Stimulated activated memory B cell treated with anti-CD40 and anti-IgM and Interleukin-4, amounts not matched to agents 10 μg/mL and 1 μg/mL and 100 μg/mL, for 72 hours (primary cell): ENCODE measurements around the gene SLC35C1.
A peak's percentile ranks its signal among the peaks of the same experiment; 100 is the strongest.
"Not testable (repeated sequence)": the region's sequence is repeated elsewhere in the genome, so short reads cannot be mapped to it uniquely, and the experiment has no call there.

Source experiments
- ATAC-seq: fragments of 150-1000 bp; cut with Tn5 transposase; 2 replicates; pipeline ENCODE4 v1.10.0; 2021
- H3K27ac Mint-ChIP-seq: one replicate; pipeline ENCODE4 v1.8.0; 2022; ENCODE audit warnings: mild to moderate bottlenecking, mixed read lengths
- H3K27me3 Mint-ChIP-seq: one replicate; pipeline ENCODE4 v1.8.0; 2022; ENCODE audit warnings: mixed read lengths
- H3K36me3 Mint-ChIP-seq: one replicate; pipeline ENCODE4 v1.8.0; 2022; ENCODE audit warnings: mixed read lengths
- H3K4me1 Mint-ChIP-seq: one replicate; pipeline ENCODE4 v1.8.0; 2022; ENCODE audit warnings: mixed read lengths
- H3K4me3 Mint-ChIP-seq: one replicate; pipeline ENCODE4 v1.8.0; 2022; ENCODE audit warnings: mild to moderate bottlenecking, moderate library complexity, mixed read lengths
- H3K9me3 Mint-ChIP-seq: one replicate; pipeline ENCODE4 v1.8.0; 2022; ENCODE audit warnings: mixed read lengths

Gene SLC35C1

GRCh38 chr11:45812581-45813548, 7.9 kb downstream of the SLC35C1 start:
- Mint-ChIP-seq H3K4me1 (peaks cover 48% of the 10 kb centered on the region), H3K27ac (peak overlapping the region; percentile 42), H3K4me3 (no peak overlapping the region), H3K9me3 (no peaks in the 10 kb centered on the region), H3K36me3 (peaks cover 28% of the 10 kb centered on the region), H3K27me3 (no peaks in the 10 kb centered on the region)
- no peak for ATAC-seq

- Mint-ChIP-seq H3K27me3 (no peaks in the 10 kb centered on the region), H3K4me1 (peaks cover 37% of the 10 kb centered on the region), H3K27ac (no peak overlapping the region), H3K4me3 (no peak overlapping the region), H3K9me3 (no peaks in the 10 kb centered on the region), H3K36me3 (peaks cover 6% of the 10 kb centered on the region)
- ATAC-seq, result no peak
Observed at GRCh38 chr11:45815747-45816146, 10.8 kb downstream of the SLC35C1 start.

DNA sequence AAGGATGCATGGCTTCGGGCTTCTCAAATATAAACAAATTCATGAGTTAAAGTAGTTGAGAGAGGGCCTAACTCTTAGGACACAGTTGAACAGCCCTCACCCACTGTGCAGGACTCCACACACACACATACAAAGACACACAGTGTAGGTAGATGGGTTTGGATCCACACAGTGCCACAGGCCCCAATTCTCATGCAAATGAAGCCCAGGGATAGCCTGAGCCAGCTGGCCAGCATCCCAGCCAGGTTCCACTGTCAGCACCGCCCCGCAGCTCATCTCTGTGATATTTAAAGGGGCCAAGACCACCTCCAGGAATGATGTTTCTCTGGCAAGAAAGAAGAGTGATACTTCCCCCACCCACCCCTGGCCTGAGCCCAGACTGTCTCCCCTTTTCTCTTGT, 11.7 kb downstream of the SLC35C1 start:
- peak; percentile 9 for ATAC-seq
- no peaks in the 10 kb centered on the region for H3K36me3 Mint-ChIP-seq
- no peaks in the 10 kb centered on the region for H3K9me3 Mint-ChIP-seq
- no peak overlapping the region for H3K4me3 Mint-ChIP-seq
- H3K4me1 Mint-ChIP-seq, result peaks cover 37% of the 10 kb centered on the region
- H3K27ac Mint-ChIP-seq, result peak overlapping the region; percentile 89
- H3K27me3 Mint-ChIP-seq, result no peaks in the 10 kb centered on the region

DNA sequence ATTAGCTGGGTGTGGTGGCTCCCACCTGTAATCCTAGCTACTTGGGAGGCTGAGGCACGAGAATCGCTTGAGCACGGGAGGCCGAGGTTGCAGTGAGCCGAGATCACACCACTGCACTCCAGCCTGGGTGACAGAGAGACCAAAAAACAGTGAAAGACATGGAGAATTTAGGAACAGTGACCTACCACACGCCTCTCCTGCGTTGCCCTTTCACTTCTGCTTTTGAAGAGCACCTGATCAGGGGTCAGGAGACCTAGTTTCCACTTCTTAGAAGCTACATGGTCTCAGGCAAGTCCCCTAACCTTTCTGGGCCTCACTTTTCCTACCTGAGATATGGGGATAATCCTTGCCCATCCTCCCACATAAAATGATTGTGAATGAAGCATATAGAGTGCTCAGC, 12.2 kb downstream of the SLC35C1 start:
- Mint-ChIP-seq H3K4me1 (peaks cover 37% of the 10 kb centered on the region), H3K4me3 (peak overlapping the region; percentile 1), H3K36me3 (no peaks in the 10 kb centered on the region), H3K27me3 (no peaks in the 10 kb centered on the region), H3K9me3 (no peaks in the 10 kb centered on the region), H3K27ac (peak overlapping the region; percentile 89)
- ATAC-seq, result peak; percentile 84

DNA sequence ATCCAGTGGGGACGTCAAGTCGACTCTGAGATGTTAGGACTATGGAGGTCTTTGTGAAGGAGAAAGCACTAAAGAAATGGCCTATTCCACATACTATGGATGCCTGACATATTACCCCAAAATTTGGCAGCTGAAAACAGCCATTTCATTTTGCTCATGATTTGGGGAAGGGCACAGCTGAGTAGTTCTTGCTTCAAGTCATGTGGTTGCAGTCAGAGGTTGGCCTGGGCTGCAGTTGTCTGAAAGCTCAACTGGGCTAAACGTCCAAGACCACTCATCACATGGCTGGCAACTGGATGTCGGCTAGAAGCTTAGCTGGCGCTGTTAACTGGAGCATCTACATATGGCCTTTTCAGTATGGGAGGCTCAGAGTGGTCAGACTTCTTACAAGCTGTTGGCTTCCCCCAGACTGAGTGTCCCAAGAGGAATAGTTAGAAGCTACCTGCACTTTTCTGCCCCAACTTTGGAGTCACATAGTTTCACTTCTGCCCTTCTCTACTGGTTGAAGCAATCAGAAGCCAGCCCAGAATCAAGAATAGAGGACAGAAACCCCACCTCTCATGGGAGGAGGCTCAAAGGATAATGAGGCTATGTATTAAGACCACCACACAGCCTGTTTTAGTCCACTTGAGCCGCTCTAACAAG, 14.1 kb downstream of the SLC35C1 start:
- Mint-ChIP-seq H3K27me3 (no peaks in the 10 kb centered on the region), H3K27ac (peak overlapping the region; percentile 89), H3K4me1 (peaks cover 43% of the 10 kb centered on the region), H3K9me3 (no peaks in the 10 kb centered on the region), H3K4me3 (no peak overlapping the region), H3K36me3 (no peaks in the 10 kb centered on the region)
- peak; percentile 82 for ATAC-seq

GRCh38 chr11:45820211-45820857, 15.4 kb downstream of the SLC35C1 start:
- Mint-ChIP-seq H3K4me3 (no peak overlapping the region), H3K9me3 (no peaks in the 10 kb centered on the region), H3K4me1 (peaks cover 43% of the 10 kb centered on the region), H3K36me3 (no peaks in the 10 kb centered on the region), H3K27me3 (no peaks in the 10 kb centered on the region), H3K27ac (no peak overlapping the region)
- no peak for ATAC-seq

DNA sequence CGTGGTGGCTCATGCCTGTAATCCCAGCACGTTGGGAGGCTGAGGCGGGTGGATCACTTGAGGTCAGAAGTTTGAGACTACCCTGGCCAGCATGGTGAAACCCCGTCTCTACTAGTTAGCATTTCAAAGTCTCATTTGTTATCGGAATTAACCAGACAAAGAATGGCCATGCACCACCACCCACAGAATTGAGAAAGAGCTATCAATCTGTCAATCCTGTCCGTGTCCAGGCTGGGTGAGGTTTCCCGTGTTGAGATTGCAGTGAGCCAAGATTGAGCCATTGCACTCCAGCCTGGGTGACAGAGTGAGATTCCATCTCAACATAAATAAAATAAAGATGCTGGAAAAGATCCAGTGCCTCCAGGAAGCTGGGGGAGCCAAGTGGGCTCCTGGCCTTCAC, 21.5 kb downstream of the SLC35C1 start:
- not testable (repeated sequence) for H3K27ac Mint-ChIP-seq, H3K4me3 Mint-ChIP-seq, H3K36me3 Mint-ChIP-seq, H3K4me1 Mint-ChIP-seq, H3K9me3 Mint-ChIP-seq, ATAC-seq
- peaks cover 23% of the 10 kb centered on the region for H3K27me3 Mint-ChIP-seq

DNA sequence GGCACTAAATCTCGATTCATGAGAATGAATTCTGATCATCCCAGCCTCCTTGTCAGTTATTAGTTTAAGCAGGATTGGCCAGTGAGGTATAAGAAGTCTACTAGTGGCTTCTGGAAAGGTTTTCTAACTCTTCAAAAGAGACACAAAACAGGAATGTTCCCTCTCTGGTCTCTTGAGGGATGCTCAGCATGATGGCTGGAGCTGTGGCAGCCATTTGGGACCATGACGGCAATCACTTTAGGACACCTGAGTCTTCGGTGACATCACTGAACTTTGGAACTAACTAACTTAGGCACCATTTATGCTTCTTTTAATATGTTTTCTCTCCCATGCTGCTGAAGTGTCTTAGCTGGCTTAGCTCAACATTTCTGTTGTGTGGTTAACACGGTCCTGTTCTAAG, 22.2 kb downstream of the SLC35C1 start:
- no peak for ATAC-seq
- Mint-ChIP-seq H3K27me3 (peaks cover 23% of the 10 kb centered on the region), H3K4me1 (peaks cover 10% of the 10 kb centered on the region), H3K36me3 (no peaks in the 10 kb centered on the region), H3K4me3 (no peak overlapping the region), H3K9me3 (no peaks in the 10 kb centered on the region), H3K27ac (no peak overlapping the region)

- Mint-ChIP-seq H3K9me3 (no peaks in the 10 kb centered on the region), H3K36me3 (no peaks in the 10 kb centered on the region), H3K27me3 (peaks cover 32% of the 10 kb centered on the region), H3K4me3 (no peak overlapping the region), H3K4me1 (peaks cover under 1% of the 10 kb centered on the region), H3K27ac (no peak overlapping the region)
- no peak for ATAC-seq
Observed at GRCh38 chr11:45828996-45829395, 24.0 kb downstream of the SLC35C1 start.

DNA sequence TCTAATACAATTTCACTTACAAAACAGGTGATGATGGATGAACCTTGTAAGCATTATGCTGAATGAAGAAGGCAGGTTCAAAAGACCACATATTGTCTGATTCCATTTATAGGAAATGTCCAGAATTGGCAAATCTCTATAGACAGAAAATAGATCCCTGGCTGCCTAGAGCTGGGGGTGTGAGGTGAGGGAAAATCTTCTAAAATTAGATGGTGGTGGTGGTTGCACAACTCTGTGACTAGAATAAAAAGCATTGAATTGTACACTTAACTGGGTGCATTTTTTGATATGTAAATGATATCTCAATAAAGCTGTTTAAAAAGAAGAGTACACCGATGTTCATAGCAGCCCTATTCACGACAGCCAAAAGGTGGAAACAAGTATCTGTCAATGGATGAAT, 25.6 kb downstream of the SLC35C1 start:
- H3K36me3 Mint-ChIP-seq, result no peaks in the 10 kb centered on the region
- no peaks in the 10 kb centered on the region for H3K4me1 Mint-ChIP-seq
- H3K4me3 Mint-ChIP-seq, result no peak overlapping the region
- peaks cover 32% of the 10 kb centered on the region for H3K27me3 Mint-ChIP-seq
- no peak for ATAC-seq
- no peak overlapping the region for H3K27ac Mint-ChIP-seq
- H3K9me3 Mint-ChIP-seq, result no peaks in the 10 kb centered on the region

DNA sequence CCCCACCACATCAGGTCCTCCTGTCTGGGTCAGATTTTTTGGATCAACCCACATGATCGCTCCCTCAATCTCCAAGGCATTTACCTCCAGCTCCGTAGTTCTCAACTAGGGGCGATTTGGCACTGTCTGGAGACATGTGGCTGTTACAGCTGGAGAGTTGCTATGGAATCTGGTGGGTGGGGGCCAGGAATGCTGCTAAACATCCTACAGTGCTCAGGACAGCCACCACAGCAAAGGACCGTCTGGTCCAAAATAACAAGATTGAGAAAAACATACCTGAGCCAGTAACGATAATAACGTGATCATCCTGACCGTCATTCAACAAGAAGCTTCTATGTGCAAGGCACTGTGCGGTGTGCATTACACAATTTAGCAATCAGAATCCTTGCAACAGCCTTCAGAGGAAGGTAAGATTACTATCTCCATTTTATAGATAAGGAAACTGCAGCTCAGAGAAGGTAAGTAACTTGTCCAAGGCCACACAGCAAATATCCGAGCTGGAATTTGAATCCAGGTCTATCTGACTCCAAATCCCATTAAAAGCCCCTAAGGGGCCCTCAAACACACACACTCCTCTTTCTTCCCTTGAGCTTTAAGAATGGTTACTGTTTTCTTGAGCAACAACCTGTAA, 28.0 kb downstream of the SLC35C1 start:
- Mint-ChIP-seq H3K4me3 (no peak overlapping the region), H3K27me3 (peaks cover 15% of the 10 kb centered on the region), H3K4me1 (peaks cover 8% of the 10 kb centered on the region), H3K9me3 (no peaks in the 10 kb centered on the region), H3K27ac (no peak overlapping the region), H3K36me3 (no peaks in the 10 kb centered on the region)
- ATAC-seq, result no peak

GRCh38 chr11:45833761-45834160, 28.8 kb downstream of the SLC35C1 start:
- peak overlapping the region; percentile 55 for H3K27ac Mint-ChIP-seq
- no peak for ATAC-seq
- H3K4me3 Mint-ChIP-seq, result no peak overlapping the region
- H3K36me3 Mint-ChIP-seq, result no peaks in the 10 kb centered on the region
- H3K9me3 Mint-ChIP-seq, result no peaks in the 10 kb centered on the region
- H3K27me3 Mint-ChIP-seq, result peaks cover 8% of the 10 kb centered on the region
- H3K4me1 Mint-ChIP-seq, result peaks cover 8% of the 10 kb centered on the region

GRCh38 chr11:45834298-45834756, 29.4 kb downstream of the SLC35C1 start:
- Mint-ChIP-seq H3K9me3 (no peaks in the 10 kb centered on the region), H3K27ac (no peak overlapping the region), H3K36me3 (no peaks in the 10 kb centered on the region), H3K4me1 (peaks cover 8% of the 10 kb centered on the region), H3K4me3 (no peak overlapping the region), H3K27me3 (peaks cover 8% of the 10 kb centered on the region)
- ATAC-seq, result no peak

DNA sequence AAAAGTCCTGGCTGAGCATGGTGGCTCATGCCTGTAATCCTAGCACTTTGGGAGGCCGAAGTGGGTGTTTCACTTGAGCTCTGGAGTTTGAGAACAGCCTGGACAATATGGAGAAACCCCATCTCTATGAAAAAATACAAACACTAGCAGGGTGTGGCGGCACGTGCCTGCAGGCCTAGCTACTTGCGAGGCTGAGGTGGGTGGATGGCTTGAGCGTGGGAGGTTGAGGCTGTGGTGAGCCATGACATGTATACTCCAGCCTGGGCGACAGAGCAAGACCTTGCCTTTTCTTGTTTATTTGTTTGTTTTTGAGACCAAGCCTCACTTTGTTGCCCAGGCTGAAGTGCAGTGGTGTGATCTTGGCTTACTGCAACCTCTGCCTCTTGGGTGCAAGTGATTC, 34.3 kb downstream of the SLC35C1 start:
- H3K36me3 Mint-ChIP-seq, result no peaks in the 10 kb centered on the region
- H3K4me3 Mint-ChIP-seq, result no peak overlapping the region
- H3K9me3 Mint-ChIP-seq, result no peaks in the 10 kb centered on the region
- H3K4me1 Mint-ChIP-seq, result peaks cover 20% of the 10 kb centered on the region
- H3K27ac Mint-ChIP-seq, result no peak overlapping the region
- no peak for ATAC-seq
- H3K27me3 Mint-ChIP-seq, result no peaks in the 10 kb centered on the region

GRCh38 chr11:45840251-45840650, 35.3 kb downstream of the SLC35C1 start:
- not testable (repeated sequence) for H3K4me3 Mint-ChIP-seq, H3K27me3 Mint-ChIP-seq, H3K27ac Mint-ChIP-seq, ATAC-seq, H3K9me3 Mint-ChIP-seq, H3K36me3 Mint-ChIP-seq
- H3K4me1 Mint-ChIP-seq, result peaks cover 22% of the 10 kb centered on the region
